ENCODE measurements around the gene ANKS1A.
"Not testable (repeated sequence)": the region's sequence is repeated elsewhere in the genome, so short reads cannot be mapped to it uniquely, and the experiment has no call there.

The ANKS1A gene

DNA sequence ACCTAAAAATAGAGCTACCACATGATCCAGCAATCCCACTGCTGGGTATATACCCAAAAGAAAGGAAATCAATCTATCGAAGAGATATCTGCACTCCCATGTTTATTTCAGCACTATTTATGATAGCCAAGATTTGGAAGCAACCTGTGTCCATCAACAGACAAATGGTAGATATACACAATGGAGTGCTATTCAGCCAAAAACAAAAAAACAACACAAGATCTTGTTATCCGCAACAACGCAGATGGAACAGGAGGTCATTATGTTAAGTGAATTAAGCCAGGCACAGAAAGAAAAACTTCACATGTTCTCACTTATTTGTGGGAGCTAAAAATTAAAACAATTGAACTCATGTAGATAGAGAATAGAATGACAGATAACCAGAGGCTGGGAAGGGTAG, 249.1 kb downstream of the ANKS1A start:
- FAIRE-seq, result not testable (repeated sequence)

DNA sequence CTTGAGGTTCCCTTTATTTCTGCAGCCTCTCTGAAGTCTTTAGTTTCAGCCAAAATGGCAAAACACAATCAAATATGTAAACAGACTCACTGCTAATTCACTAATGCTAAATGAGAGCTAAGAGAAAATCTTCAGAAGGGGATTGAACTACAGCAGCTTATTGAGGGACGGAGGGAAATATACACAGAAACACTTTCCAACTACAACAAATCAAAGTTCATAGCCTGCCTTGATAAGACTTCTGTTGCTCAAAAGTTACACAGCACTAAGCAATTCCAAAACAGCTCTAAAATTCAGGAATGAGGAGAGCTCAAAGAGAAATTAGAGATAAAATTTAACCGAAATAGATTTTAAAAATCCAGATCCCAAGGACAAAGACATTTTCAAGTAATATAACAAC, 250.4 kb downstream of the ANKS1A start:
- no peak for FAIRE-seq

DNA sequence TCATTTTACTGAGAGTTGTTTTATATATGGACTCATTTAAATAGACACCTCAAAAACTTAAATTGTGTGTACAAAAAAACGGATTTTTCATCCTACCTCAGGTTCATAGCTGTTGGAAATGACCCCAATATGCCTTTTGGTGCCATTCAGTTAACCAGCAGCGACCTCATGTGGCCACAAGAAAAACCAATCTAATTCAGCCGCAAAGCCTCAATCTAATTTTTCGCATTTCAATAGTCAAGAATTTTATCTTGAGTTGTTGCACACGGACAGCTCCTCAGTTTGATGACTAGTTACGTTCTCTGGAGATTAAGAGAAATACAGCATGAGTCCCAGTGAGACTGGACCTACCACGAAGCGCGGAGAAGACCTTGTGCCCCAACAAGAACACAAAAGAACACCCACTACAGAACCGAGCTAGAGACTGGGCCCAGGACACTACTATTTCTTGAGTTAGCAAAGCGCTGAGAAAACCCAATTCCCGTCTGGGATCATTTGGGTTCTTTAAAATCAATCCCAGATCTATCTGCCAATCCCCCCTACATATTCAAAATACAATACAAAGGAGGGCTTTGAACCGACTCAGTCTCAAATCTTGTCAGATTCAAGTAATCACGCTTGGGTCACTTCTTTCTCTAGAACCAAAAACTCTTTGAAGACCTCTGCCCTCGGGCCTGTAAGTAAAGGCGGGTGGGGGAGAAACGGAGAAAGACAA, 251.0 kb downstream of the ANKS1A start:
- FAIRE-seq, result peak; percentile 98

- FAIRE-seq, result no peak
Measured at GRCh38 chr6:35140639-35141006, 251.6 kb downstream of the ANKS1A start.
